Measurements from ENCODE around the gene CFAP251.
"Not testable (repeated sequence)": the region's sequence is repeated elsewhere in the genome, so short reads cannot be mapped to it uniquely, and the experiment has no call there.

DNA sequence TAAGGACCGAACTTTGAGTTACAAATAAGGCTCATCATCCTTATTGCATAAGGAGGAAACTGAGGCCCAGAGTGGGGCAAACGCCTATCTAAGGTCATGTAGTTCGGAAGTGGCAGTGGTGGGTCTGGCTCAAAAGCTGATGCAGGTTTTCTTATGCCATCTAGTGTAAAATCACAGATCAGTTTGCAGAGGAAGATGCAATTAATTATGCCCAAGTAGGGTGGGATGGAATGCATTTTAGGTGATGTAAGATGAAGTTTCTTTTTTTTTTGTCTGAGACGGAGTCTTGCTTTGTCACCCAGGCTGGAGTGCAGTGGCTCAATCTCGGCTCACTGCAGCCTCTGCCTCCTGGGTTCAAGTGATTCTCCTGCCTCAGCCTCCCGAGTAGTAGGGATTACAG, 28.7 kb upstream of the CFAP251 start:
- TF ChIP-seq YY1 (IDR thresholded peaks at IDR 0.05; ENCODE audit: insufficient read depth, insufficient read length); ZNF274 (IDR thresholded peaks at IDR 0.05; ENCODE audit: low read depth, low read length); SUZ12 (IDR thresholded peaks at IDR 0.05; ENCODE audit: extremely low read depth, insufficient read depth, insufficient read length): not testable (repeated sequence)
